Measurements from ENCODE around the gene STARD7.
A peak's percentile ranks its signal among the peaks of the same experiment; 100 is the strongest.

Gene STARD7

DNA sequence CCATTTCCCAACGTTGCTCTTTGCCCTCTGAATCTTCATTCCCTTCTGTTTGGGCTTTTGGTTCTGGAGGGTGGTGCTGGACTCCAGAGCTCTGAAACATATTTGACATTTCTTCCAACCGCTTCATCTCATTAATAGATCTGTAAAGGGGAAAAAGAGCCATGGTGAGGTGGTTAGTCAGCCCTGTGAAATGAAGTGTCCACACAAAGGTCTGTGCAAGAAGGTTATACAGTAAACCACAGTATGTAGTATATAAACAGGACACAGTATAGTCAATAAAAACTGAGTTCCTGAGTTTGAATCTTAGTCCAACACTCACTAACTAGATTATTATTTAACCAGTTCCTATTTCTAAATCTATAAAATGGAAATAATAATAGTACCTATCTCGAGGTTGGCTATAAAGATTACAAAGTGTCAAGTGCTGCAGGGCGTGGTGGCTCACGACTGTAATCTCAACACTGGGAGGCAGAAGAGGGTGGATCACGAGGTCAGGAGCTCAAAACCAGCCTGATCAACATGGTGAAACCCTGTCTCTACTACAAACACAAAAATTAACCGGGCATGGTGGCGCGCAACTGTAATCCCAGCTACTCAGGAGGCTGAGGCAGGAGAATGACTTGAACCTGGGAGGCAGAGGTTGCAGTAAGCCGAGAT, 13.1 kb downstream of the STARD7 start:
- no peak for DNase-seq

DNA sequence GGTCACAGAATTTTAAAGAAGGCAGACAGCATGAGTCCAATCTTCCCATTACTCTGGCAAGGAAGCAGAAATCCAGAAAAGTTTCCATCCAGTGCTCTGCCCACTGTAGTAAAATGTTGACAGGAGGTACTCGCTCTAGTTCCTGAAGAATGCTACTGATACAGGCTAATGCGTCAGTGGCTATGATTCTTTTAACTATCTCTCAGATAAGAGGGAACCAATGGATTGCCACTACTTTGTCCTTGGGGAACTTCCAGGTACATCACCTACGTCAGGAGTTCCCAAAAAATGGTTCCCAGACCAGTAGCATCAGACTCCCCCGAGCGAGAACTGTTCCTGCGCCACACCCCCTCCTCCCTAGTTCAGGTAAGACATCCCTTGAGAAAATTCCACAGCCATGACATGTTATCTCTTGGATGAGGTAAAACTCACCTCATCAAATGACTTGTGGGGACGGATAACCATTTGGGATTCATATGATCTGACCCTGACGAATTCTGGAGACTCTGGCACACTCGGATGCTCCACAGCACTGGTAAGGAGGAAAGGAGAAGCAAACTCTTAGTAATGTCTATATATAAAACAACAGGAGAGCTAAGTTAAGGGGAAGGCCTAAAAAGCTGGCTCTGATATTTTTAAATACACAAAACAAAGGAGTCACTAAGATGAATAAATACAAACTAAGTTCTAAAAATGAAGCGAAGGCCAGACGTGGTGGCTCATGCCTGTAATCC, 16.5 kb downstream of the STARD7 start:
- DNase-seq, result no peak

DNA sequence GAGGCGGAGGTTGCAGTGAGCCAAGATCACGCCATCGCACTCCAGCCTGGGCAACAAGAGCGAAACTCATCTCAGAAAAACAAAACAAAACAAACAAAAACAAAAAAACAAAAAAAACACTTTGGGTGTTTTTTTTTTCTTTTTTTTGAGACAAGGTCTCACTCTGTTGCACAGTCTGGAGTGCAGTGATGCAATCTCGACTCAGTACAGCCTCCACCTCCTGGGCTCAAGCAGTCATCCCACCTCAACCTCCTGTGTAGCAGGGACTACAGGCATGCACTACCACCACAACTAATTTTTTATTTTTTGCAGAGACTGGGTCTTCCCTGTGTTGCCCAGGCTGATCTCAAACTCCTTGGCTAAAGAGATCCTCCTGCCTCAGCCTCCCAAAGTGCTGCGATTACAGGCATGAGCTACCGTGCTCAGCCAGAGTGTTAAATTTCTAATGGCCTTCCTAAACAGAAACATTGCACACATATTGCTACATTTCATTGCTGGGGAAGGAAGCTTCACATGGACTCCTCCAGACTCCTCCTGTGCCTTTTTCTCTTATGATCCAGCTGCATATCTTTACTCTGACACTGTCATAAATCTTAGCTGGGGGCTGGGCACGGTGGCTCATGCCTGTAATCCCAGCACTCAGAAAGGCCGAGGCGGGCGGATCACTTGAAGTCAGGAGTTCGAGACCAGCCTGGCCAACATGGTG, 19.7 kb downstream of the STARD7 start:
- no peak for DNase-seq

DNA sequence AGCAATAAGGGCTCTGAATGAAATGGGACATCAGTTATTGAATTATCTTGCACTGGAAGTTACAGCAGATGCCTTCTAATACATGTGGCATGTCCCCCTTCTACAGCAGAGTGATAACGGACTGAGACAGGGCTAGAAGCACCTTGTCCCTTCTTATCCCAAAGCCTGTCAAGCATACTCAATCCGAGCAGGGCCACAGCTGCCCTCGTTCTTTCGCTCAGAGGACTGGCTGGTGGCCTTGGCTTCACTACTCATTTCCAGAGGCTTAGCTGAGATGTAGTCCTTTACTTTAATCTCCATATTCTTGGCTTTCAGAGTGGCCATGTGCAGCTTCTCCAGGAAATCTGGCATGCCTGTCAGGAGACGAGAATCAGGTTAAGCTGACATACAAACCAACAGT, 22.1 kb downstream of the STARD7 start:
- DNase-seq, result no peak

DNA sequence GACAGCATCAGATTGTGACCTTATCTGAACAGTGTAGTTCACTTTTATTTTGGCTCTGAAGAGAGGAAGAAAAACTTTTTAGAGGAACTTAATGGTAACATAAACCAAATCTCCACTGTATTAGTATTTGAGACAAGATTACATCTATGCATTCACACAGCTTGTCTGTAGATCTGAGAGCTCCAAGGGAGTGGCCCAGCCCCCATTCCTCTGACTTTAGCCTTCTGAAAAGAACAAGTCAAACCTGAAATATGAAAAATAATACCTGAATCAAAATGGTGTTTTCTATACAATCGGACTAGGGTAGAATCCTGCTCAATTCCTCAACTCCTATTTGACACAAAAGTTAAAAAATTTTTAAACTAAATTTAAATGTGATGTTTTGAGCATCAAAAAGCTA, 23.1 kb downstream of the STARD7 start:
- no peak for DNase-seq

DNA sequence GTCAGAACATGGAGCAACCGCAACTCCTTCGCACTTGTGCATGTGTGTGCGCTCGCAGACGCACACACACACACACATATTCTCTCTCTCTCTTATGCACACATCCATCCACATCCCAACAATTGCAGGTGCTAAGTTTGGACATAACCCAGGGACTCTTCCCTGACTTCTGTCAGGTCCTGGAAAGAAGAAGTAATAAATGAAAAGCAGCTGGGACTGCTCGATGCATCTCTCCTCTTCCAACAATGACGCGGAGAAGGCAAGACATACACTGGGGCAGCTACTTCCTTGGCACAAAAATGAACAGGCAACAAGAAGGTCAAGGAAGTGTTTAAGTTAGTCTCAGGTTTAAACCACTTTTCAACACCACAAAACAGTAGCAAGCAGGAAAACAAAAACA, 23.6 kb downstream of the STARD7 start:
- no peak for DNase-seq

DNA sequence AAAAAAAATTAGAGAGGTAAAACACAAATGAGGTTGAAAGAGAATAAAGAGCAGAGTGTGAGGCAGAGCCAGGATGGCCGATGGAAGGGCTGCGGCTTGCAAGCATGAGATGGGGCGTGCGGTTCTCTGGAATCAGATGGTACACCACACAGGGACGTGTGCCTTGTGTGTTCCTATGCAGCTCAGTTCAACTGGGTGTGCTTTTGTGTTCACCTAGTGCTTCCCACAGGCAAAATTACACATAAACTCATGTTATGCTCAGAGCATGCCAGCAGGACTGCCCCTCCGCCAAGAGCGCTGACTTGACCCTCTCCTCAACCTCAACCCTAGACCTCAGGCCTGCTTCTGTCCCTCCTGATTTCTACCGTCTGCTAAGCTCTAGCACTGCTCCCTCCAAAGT, 24.4 kb downstream of the STARD7 start:
- DNase-seq, result no peak

DNA sequence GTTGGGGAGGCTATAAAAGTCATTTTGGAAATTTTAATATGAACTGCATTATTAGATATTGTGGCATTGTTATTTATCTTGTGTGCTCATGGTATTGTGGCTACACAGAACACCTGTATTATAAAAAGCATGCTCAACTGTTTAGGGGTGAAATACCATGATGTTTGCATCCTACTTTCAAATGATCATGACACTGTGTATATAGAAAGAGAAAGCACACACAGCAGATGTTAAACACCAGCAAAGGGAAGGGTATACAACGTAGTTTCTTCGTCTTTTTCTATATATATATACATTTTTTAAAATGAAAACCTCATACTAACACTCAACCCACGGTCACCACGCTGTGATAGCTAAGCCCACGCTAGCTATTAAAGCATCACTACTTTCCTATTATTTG, 27.1 kb downstream of the STARD7 start:
- no peak for DNase-seq

DNA sequence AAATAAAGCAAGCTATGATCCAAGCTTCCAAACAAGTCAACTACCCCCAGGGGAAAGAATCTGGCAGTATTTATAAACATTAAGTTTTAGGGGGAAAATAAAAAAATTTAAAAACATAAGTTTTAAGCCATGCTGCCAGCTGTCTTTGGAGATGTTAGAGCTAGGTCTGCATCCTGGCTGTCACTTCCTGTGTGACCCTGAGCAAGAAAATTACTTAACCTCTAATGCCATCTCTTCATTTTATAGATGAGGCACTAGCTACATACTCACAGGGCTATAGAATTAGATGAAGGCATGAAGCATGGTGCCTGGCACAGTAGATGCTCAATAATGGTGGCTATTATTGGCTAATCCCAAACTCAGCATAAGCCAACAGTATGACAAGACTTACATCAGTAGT, 28.1 kb downstream of the STARD7 start:
- DNase-seq, result no peak

DNA sequence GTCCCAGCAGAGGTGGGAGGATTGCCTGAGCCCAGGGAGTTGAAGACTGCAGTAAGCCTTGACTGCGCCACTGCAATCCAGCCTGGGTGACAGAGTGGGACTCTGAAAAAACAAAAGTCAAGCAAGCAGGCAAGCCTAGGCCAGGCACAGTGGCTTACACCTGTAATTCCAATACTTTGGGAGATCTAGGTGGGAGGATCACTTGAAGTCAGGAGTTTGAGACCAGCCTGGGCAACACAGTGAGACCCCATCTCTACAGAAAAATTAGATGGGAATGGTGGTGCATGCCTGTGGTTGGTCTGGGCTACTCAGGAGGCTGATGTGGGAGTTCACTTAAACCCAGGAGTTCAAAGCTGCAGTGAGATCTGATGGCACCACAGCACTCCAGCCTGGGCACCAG, 28.6 kb downstream of the STARD7 start:
- DNase-seq, result no peak

DNA sequence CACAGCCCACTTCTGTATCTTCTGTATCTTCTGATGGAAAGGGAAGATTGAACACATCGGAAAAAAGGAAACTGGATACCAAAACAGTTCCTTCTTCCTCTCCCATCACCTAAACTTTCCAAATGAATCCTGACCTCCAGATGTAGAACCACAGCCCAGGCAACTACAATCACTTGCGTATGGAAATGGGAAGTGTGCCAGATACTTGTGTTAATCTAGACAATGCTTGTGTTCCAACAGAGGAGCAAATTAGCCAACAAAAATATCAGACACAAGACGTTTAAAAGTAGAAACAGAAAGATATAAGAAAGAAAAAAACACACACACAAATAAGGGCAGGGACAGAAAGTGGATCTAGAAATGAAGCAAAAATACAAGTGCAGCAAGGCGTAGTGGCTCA, 32.0 kb downstream of the STARD7 start:
- DNase-seq, result no peak

DNA sequence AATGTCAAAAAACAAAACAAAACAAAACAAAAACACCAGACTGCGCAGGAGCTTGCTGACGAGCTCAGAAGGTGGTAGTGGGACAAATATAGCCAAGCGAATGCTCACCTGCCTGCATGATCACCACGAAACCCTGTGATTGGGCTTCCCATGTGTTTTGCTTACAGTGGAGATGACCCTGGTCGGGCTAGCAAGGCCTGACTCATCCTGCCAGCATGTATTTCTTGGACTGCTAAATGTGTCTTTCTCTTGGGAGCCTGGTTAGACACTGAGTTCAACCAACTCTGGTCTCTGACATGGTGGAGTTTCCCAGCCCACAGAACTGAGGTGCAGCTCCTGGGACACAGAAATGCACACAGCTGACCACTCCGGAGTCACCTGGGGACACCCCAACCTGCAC, 32.7 kb downstream of the STARD7 start:
- DNase-seq, result no peak

DNA sequence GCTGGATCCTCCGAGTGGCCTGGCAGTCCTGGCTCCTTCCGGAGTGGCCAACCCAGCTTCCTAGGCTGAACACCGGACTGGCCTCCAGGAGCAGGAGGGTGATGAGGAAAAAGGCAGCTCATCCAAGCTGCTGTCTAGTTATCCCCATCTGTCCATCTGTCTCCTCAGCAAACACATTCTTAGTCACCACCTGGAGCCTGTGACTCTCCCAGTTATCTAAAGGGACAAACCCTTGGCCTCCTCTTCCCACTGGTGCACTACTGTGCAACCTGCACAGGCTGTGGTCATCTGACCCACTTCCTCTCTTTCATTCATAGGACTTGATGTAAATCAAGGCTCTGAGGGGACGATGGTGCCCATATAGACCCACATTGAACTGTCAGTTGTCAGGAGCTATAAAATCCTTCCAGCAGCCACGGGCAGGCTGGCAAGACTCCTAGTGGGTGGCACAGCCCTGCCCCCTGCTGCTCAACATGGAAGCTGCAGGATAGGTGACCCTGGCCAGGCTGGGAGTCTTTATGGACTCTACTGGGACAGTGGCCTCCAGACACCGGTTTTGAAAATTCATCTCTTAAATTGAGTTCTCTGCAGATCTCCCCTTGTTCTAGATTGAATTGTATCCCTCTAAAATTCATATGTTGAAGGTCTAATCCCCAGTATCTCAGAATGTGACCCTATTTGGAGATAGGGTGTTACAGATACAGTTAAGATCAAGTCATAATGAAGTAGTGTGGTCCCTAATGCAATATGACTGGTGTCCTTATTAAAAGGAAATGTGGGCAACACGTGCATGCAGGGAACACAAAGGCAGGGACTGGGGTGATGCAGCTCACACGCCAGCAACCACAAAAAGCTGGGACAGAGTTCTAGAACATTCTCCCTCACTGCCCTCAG, 34.1 kb downstream of the STARD7 start:
- DNase-seq, result peak; percentile 23

DNA sequence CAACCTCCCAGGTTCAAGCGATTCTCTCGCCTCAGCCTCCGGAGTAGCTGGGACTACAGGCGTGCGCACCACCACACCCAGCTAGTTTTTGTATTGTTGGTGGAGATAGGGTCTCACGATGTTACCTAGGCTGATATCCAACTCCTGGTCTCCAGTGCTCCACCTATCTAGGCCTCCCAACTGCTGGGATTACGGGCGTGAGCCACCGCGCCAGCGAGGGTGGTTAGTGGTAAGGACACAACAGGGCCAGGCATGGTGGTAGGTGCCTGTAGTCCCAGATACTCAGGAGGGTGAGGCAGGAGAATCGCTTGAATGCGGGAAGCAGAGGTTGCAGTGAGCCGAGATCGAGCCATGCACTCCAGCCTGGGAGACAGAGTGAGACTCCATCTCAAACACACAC, 36.8 kb downstream of the STARD7 start:
- DNase-seq, result no peak

DNA sequence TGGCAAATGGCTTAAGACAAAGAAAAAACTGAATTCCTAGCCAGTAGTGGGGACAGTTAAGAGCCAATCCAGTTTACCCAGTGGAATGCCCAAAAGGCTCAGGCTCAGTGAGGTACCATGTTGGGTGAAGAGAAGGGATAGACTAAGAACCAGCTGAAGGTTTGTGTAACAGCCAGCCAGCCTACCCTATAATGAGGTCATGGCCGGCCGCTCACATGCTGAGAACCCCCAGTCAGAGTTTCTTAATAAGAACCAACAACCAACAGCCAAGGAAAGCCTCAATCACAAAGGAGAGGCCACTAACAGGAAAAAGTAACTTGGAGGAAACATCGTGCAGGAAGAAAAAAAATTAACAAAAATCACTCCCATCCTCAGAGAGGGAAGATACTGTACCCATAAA, 38.0 kb downstream of the STARD7 start:
- no peak for DNase-seq

DNA sequence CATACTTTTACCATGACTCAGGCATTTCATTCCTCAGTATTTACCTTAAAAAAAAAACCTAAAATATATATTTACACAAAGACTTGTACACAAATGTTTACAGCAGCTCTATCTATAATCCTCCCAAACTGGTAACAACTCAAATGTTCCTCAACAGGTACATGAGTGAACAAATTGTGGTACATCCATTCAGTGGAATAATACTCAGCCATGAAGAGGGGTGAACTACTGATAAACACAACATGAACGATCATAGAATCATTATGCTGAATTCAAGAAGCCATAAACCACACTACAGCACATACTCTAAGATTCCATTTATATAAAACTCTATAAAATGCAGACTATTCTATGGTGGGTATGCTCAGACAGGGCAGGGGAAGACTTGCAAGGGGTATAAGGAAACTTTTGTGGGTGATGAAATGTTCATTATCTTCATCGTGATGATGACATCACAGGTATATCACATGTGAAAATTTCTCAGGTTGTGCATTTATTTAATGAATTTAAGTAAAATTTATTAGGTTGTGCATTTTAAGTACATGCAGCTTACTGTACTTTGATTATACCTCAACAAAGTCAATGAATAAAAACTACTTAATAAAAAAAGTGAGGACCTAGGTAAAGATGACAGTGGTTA, 38.6 kb downstream of the STARD7 start:
- DNase-seq, result no peak

DNA sequence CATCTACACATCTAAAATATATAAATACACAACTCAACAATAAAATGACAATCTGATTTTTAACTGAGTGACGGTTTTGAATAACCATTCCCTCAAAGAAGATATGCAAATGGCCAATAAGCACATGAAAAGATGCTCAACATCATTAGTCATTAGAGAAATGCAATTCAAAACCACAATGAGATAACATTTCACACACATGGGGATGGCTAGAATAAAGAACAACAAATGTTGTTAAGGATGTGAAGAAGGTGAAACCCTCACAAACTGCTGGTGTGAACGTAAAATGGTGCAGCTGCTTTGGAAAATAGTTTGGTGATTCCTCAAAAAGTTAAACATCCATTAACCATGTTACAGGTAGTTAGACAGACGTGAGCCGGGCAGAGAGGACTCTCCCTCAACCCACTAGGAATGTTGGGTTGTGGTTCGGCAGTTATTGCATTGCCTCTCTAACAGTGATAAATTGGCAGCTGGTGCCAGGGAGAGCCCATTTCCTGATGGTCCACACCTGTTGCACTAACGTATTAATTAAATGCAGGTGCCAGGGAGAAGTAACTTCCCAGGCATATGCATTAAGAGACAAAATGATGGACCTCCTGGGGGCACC, 41.1 kb downstream of the STARD7 start:
- DNase-seq, result no peak

DNA sequence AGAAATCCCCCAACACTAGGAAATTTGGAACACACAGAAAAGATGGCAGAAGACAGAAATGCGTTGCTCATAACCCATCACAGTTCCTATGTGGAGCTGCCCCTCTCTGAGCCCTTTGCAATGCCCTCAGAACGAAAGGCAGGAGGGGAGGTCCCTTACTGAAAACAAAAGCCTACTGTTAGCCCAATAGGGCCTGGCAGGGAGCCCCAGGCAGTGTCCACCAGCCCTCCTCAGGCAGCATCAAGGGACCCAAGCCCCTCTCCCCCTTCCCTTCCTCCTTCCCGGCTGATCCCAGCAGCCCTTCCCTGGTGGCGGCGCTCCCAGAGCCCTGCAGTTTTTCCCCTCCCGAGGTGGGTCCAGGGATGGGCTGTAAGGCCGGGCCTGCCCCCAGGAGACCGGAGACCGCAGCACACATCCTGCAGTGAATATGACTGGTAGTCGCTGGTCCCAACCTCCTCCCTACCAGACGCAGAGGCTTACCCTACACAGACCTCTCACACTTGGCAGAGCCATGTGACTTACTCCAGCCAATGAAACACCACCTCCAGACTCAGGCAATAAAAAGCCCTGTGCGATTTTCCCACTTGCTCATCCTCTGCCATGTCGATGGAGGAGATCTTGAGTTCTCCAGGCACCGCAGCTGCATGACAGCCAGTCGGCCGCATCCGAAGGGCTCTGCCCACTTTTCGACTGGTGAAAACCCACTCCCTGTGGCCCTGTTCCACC, 44.0 kb downstream of the STARD7 start:
- no peak for DNase-seq

DNA sequence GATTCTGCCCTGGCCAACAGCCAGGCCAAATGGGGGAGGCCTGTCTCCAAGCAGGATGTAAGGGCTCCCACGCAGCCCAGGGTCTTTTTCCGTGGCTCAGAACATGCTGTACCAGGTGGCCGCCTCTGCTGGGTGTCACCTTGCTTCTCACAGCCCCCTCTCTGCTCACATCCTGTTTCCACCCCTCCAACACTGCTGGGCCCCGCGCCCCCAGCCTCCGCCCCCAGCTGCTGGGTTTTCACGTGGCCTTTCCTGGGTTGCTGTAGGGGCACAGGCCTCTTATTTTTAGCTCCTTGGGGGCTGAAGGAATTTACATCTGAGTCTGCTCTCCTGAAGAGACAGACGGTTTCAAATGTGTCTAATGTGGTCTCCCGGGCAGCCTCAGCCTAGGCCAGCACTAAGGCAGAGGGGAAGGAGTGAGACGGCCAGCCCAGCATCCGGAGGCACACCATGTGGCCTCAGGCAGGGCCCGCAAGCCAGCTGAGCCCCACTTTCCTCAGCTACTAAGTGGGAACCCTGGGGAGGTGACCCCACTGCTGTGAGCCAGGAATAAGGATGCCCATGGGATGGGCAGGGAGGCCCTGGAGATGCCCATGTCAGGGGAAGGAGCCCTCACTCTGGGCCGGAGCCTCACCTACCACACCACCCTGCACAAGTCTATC, 44.7 kb downstream of the STARD7 start:
- no peak for DNase-seq

DNA sequence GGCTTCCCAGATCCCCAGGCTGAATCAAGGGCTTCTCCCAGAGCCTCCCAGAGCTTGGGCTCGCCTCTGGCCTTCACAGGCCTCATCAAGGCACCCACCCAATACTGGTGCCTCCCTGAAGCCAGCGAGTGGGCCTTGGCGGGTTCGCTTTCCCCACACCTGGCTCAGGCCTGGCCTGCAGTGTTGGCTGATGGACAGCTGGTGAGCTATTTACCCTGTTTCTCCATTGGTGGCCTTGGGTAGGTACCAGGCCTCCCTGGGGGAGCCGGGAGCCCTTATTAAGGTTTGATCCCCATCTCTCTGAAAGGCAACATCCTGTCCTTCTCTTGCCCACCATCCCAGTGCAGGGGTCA, 45.2 kb downstream of the STARD7 start:
- no peak for DNase-seq

DNA sequence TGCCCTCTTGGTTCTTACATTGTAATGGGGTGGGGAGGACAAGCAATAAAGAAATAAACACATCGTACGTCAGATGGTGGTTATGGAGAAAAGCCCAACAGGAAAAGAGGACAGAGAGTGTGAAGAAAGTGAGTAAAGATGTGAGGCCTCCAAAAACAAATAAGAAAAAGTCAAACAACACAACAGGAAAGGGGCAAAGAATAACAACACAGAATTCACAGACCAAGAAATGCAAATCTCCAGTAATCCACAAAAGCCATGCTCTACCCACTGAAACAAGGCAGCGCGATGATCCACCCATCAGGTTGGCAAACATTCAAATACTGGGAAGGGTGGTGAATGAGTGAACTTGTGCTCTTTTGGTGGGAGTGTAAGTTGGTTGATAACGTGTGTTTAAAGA, 46.7 kb downstream of the STARD7 start:
- no peak for DNase-seq

Data from NCI-H1092 (cell line).